ENCODE data around the gene WNT9A. TPM values are rescaled to one million over a fixed set of nuclear protein-coding genes. Genes with fewer than 3 reads are reported as not detected.

The WNT9A gene
- 6.6 to 8.9 TPM (median 8.0 TPM) in 5 replicates for total RNA-seq (2022; extraction: Qiagen RNA extraction; ENCODE audit: low read depth)

GRCh38 chr1:227947676-227948492 is at the start of gene WNT9A:
Gene WNT9A, minus strand, starts transcription at chr1:227947932. Its CDS starts 45 bp downstream, at chr1:227947887.

Other genes with a start within 250 kb of the WNT9A start
- 25.4 to 30.5 TPM (median 29.2 TPM) in 5 replicates for gene JMJD4, start 212.6 kb downstream of the WNT9A start, total RNA-seq (2022; extraction: Qiagen RNA extraction; ENCODE audit: low read depth)
- 26.8 to 32.3 TPM (median 29.8 TPM) in 5 replicates for gene SNAP47, start 212.5 kb downstream of the WNT9A start, total RNA-seq (2022; extraction: Qiagen RNA extraction; ENCODE audit: low read depth)
- not detected in 5 replicates for gene PRSS38, start 132.3 kb downstream of the WNT9A start, total RNA-seq (2022; extraction: Qiagen RNA extraction; ENCODE audit: low read depth)
- gene WNT3A, start 59.1 kb upstream of the WNT9A start, total RNA-seq (2022; extraction: Qiagen RNA extraction; ENCODE audit: low read depth) = 0.02 to 0.05 TPM in 2 of 5 replicates, not detected in the others
- gene ARF1, start 134.8 kb upstream of the WNT9A start, total RNA-seq (2022; extraction: Qiagen RNA extraction; ENCODE audit: low read depth) = 376 to 456 TPM (median 431 TPM) in 5 replicates
- 26.5 to 37.1 TPM (median 34.0 TPM) in 5 replicates for gene C1orf35, start 155.4 kb upstream of the WNT9A start, total RNA-seq (2022; extraction: Qiagen RNA extraction; ENCODE audit: low read depth)
- 67.9 to 90.5 TPM (median 82.3 TPM) in 5 replicates for gene MRPL55, start 161.4 kb upstream of the WNT9A start, total RNA-seq (2022; extraction: Qiagen RNA extraction; ENCODE audit: low read depth)
- gene GUK1, start 192.3 kb upstream of the WNT9A start, total RNA-seq (2022; extraction: Qiagen RNA extraction; ENCODE audit: low read depth) = 114 to 152 TPM (median 129 TPM) in 5 replicates
- gene GJC2, start 202.0 kb upstream of the WNT9A start, total RNA-seq (2022; extraction: Qiagen RNA extraction; ENCODE audit: low read depth) = 0.28 to 0.42 TPM (median 0.39 TPM) in 5 replicates
- 4.9 to 7.5 TPM (median 5.7 TPM) in 5 replicates for gene IBA57, start 217.9 kb upstream of the WNT9A start, total RNA-seq (2022; extraction: Qiagen RNA extraction; ENCODE audit: low read depth)

All from A549 treated with DMSO at 1 μM for 4 hours (cell line).